Measurements from ENCODE around the gene RBL1. TPM values are rescaled to one million over a fixed set of nuclear protein-coding genes. Genes with fewer than 3 reads are reported as not detected.
"Not testable (repeated sequence)": the region's sequence is repeated elsewhere in the genome, so short reads cannot be mapped to it uniquely, and the experiment has no call there.

The RBL1 gene
- polyA plus RNA-seq, 1 donor, result 15.8 TPM

- DNase-seq, result no peak
Observed at GRCh38 chr20:37077009-37077408, 18.8 kb downstream of the RBL1 start.

- DNase-seq, result no peak
Observed at GRCh38 chr20:37075932-37076685, 19.7 kb downstream of the RBL1 start.

GRCh38 chr20:37072293-37073196 is 23.3 kb downstream of the RBL1 start:
- no peak for DNase-seq

- DNase-seq, result no peak
Observed at GRCh38 chr20:37071481-37071911, 24.3 kb downstream of the RBL1 start.

- not testable (repeated sequence) for DNase-seq
Observed at GRCh38 chr20:37069563-37069962, 26.2 kb downstream of the RBL1 start.

GRCh38 chr20:37066168-37066567 is 29.6 kb downstream of the RBL1 start:
- no peak for DNase-seq

GRCh38 chr20:37055276-37055675 is 40.5 kb downstream of the RBL1 start:
- DNase-seq, result no peak

GRCh38 chr20:37053230-37053950 is 42.4 kb downstream of the RBL1 start:
- DNase-seq, result no peak

- DNase-seq, result no peak
Observed at GRCh38 chr20:37042986-37043972, 52.5 kb downstream of the RBL1 start.

- not testable (repeated sequence) for DNase-seq
Observed at GRCh38 chr20:37039366-37039765, 56.4 kb downstream of the RBL1 start.

GRCh38 chr20:37032077-37032476 is 63.7 kb downstream of the RBL1 start:
- DNase-seq, result no peak

- no peak for DNase-seq
Observed at GRCh38 chr20:37020636-37021035, 75.2 kb downstream of the RBL1 start.

GRCh38 chr20:37012631-37013030 is 83.2 kb downstream of the RBL1 start:
- DNase-seq, result not testable (repeated sequence)

GRCh38 chr20:37011858-37012257 is 83.9 kb downstream of the RBL1 start:
- not testable (repeated sequence) for DNase-seq

GRCh38 chr20:37011147-37011546 is 84.7 kb downstream of the RBL1 start:
- DNase-seq, result no peak

- DNase-seq, result no peak
Observed at GRCh38 chr20:37007898-37008649, 87.7 kb downstream of the RBL1 start.

GRCh38 chr20:37005062-37005942 is 90.5 kb downstream of the RBL1 start:
- DNase-seq, result not testable (repeated sequence)

GRCh38 chr20:37001634-37002033 is 94.2 kb downstream of the RBL1 start:
- DNase-seq, result not testable (repeated sequence)

- not testable (repeated sequence) for DNase-seq
Observed at GRCh38 chr20:37000171-37000570, 95.6 kb downstream of the RBL1 start.

Data from left kidney (tissue), 2 donors.